Activated CD4-positive, alpha-beta T cell treated with anti-CD3 and anti-CD28 coated beads for 1 hour (primary cell): ENCODE measurements around the gene NXPH1.

Source experiments
- DNase-seq: peaks from one replicate; pipeline ENCODE4 v3.0.0-alpha.2; 2020

The NXPH1 gene

DNA sequence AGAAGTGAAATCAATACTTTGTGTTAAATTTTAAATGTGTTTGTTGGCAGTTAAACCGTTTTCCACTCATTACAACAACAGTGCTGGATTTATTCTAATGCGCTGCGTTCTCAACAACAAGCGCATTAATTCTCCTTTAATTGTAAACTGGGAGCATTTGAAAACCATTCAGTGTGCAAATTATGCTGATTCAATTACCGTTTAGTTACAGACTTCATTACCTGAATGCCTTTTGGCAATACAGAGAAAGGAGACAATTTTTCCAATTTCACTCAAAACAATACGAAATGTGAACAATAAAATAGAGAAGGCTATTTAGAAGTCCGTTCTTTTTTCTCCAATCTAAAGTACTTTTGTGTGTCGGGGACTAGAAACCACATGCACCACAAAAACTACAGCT, 4.2 kb downstream of the NXPH1 start:
- DNase-seq = no peak

DNA sequence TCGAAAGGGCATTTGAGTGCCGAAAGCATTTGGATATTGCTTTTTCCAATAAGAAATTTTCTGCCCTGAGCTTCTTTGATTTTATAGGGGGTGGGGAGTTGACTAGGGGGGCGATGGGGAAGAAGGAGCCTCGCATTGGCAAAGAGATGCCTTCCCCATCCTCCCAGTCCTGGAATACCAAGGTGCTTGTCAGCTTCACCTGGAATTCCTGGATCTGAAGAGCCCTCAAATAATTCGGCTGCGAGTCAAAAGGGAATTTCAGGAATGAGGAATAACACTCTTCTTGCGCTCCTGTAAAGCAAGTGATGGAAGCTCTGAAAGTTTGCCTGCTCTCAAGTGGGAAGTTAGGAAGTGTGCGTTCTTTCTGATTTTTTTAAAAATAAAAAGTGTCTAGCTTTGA, 7.3 kb downstream of the NXPH1 start:
- no peak for DNase-seq

- no peak for DNase-seq
Observed at GRCh38 chr7:8441106-8441965, 7.9 kb downstream of the NXPH1 start.

DNA sequence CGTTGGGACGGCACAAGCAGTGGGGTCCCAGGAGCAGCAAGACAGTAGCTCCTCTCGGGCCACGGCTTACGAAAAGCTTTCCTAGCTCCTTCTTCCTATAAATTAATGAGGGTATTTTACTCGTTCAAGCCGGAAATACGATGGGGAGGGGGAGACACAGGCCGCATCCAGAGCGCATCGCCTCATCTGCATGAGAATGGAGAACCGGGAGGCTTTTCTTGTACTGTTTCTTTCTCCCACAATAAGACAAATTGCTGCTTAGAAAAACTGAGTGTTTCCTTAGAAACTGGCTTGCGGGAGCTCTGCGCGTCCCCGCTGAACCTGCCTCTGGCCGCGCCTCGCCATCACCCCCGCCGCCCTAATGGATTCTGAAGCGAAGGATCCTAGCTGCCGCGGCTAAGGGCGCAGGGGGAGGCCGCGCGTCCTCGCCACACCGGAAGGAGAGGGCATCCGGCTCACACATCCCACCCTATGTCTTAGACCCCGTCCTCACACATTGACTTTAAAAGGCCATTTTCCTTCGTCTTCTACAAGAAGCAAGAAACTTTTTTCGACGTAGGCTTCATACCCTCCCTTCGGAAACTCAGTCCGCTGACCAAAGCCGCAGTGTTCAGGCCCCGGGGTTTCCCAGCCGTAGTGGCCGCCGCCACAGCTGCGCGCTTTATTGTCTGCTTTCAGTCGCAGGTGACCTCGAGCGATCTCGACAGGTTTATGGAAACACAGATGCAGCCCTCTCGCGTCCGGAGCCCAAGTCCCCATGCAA, 8.8 kb downstream of the NXPH1 start:
- DNase-seq = no peak

GRCh38 chr7:8442814-8443304, 9.4 kb downstream of the NXPH1 start:
- DNase-seq = peak; percentile 11

GRCh38 chr7:8443576-8444467, 10.4 kb downstream of the NXPH1 start:
- no peak for DNase-seq

GRCh38 chr7:8444468-8444769, 11.0 kb downstream of the NXPH1 start:
- no peak for DNase-seq

GRCh38 chr7:8453535-8453934, 20.1 kb downstream of the NXPH1 start:
- no peak for DNase-seq

GRCh38 chr7:8455426-8455825, 22.0 kb downstream of the NXPH1 start:
- no peak for DNase-seq

DNA sequence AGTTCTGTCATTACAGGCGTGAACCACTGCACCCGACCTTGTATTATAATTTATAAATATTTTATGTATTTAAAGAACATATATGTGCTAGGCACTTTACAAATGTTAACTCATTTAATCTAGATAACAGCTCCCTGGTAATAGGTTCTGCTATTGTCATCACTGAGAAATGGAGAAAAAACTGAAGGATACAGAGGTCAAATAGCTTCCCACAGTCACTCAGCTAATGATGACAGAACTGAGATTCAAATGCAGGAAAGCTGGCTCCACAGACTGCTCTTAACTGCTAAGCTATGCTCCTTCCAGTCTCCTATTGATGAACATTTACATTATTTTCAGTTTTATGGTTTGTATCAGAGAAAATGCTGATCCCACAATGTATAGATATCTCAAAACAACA, 28.9 kb downstream of the NXPH1 start:
- DNase-seq = no peak

GRCh38 chr7:8465338-8465737, 31.9 kb downstream of the NXPH1 start:
- DNase-seq = no peak

- DNase-seq = no peak
Observed at GRCh38 chr7:8480527-8480926, 47.1 kb downstream of the NXPH1 start.

DNA sequence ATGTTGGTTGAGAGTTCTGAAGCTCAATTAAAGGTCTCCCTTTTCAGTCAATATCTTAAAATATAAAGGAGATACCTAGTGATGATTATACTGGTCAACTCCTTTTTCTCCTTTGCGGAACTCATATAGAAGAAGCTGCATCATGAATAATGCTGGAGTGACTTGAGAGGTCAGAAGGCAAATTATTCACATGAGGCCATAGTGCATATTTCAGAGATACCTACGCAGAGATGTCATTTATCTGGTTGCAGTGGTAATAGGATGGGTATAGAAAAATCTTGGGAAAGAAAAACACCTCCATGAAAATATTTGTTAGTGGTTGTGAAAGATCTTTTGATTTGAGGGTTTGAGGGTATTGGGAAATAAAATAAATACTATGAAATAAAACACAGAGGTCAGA, 47.7 kb downstream of the NXPH1 start:
- DNase-seq = no peak

DNA sequence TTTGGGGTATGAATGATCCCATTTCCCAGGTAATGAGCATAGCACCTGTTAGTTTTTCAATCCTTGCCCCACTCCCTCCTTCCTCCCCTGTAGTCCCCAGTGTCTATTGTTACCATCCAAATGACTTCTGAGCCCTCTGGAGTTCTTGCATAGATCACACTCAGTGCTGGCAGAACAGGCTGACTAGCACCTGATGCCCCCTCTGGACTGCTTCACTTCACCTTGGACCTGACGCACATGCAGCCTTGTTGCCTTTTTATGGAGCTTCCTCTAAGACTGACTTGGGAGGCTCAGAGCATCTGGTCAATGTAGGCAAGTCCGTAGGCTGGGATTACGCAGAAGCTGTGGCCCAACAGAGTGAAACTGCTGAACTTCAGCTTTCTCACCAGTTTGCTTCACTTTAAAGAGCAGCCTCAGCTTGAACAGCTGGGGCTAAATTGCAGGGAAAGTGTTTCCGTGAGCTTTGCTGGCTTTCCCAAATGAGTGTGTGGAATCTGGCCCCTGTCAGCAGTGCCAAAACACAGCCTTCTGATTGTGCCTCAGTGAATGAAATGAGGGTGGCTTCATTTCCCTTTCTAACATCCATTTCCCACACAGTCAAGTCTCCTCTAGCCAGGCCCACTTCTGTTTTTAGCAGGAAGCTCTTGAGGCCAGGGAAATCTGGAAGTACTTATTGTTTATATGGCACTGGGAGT, 48.5 kb downstream of the NXPH1 start:
- no peak for DNase-seq

DNA sequence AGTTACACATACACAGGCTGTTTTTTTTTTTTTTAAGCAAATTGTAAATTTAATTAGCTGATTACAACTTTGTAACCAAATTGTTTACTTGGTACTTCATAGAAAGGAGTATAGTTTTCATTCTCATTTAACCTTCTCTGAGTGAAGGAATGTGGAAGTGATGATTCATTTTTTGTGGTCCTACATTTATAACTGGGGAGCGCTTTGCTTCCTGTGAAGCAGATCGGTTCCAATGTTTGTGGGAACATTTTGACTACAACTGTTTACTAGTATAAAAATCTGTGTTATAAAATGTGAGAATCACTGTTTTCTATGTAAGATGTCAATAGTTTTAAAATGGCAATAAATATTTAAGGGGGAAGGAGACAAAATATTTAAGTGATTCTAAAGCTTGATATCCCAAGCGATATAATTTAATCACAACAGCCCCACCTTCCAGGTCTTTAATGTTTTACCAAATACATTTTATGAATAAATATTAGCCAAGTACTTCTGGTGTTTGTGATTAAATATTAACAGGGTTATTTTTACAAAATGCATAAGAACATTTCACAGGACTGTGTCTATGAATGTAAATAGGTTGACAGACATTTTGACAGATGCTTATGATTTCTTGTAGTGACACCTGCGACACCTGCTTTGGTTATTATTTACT, 57.1 kb downstream of the NXPH1 start:
- no peak for DNase-seq

DNA sequence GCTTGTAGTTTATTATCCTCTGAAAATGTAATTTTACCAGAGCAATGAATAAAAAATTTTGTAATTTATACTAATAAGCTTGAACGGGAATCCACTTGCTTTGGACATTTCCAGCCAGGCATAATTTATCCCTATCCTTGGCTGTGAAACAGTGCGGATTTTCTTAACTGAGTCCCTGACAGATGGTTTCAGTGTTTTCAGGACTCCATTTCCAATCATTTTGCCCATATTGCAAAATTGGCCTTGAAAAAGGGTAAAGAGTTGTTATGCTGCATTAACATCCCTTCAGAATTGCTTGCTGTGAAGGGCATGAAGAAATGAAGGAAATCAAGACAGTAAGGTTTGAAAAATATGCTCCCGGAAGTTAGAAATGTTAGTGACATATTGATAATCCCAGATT, 57.7 kb downstream of the NXPH1 start:
- DNase-seq = no peak

- DNase-seq = no peak
Observed at GRCh38 chr7:8491544-8492489, 58.4 kb downstream of the NXPH1 start.

- no peak for DNase-seq
Observed at GRCh38 chr7:8499128-8499527, 65.7 kb downstream of the NXPH1 start.

DNA sequence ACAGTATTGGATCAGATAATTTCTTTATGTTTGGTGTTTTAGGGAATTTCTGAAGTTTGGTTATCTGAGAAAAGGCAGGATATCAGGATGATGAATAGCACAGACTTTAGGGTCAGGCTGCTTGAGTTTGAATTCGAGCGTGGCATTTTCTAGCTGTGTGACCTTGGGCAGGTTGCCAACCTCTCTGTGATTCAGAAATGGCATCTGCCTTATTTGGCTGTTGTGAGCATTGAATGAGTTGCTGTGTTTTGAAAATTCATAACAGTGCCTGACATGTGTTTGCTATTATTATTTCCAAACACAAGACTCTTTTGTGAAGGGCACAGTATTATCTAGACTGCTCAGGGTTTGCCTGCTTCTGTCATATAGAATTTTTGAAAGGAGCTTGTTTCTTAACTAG, 66.9 kb downstream of the NXPH1 start:
- DNase-seq = no peak

- DNase-seq = no peak
Observed at GRCh38 chr7:8507566-8507965, 74.2 kb downstream of the NXPH1 start.

GRCh38 chr7:8509621-8510020, 76.2 kb downstream of the NXPH1 start:
- DNase-seq = no peak
